IMR-90 (cell line): ENCODE results near the gene IGHMBP2.

ENCODE experiments used
- BHLHE40 ChIP-seq: fragments of 150-350 bp; IDR thresholded peaks from 2 replicates; pipeline ENCODE4 v1.6.1; 2016; ENCODE audit warnings: mild to moderate bottlenecking, low read depth, low read length
- MAFK ChIP-seq: IDR thresholded peaks from 2 replicates; pipeline ENCODE4 v1.6.1; 2012; ENCODE audit warnings: low read depth, low read length, improper control_type of control experiment
- MAZ ChIP-seq: IDR thresholded peaks from 2 replicates; pipeline ENCODE4 v1.6.1; 2012; ENCODE audit warnings: low read depth, mild to moderate bottlenecking, low read length, improper control_type of control experiment, moderate library complexity, borderline replicate concordance
- POLR2A ChIP-seq: IDR thresholded peaks from 2 replicates; pipeline ENCODE4 v1.6.1; 2012; ENCODE audit warnings: mild to moderate bottlenecking, low read depth, low read length
- SMC3 ChIP-seq: fragments of 150-350 bp; IDR thresholded peaks from 2 replicates; pipeline ENCODE4 v1.6.1; 2016; ENCODE audit warnings: low read depth, mild to moderate bottlenecking, antibody characterized with exemption, low read length, moderate library complexity
- TF ChIP-seq, protein P1 (sequence below): conservative IDR thresholded peaks from 2 replicates; pipeline ENCODE4 v1.5.1; 2012; ENCODE audit warnings: mild to moderate bottlenecking, low read depth, low read length, improper control_type of control experiment

DNA sequence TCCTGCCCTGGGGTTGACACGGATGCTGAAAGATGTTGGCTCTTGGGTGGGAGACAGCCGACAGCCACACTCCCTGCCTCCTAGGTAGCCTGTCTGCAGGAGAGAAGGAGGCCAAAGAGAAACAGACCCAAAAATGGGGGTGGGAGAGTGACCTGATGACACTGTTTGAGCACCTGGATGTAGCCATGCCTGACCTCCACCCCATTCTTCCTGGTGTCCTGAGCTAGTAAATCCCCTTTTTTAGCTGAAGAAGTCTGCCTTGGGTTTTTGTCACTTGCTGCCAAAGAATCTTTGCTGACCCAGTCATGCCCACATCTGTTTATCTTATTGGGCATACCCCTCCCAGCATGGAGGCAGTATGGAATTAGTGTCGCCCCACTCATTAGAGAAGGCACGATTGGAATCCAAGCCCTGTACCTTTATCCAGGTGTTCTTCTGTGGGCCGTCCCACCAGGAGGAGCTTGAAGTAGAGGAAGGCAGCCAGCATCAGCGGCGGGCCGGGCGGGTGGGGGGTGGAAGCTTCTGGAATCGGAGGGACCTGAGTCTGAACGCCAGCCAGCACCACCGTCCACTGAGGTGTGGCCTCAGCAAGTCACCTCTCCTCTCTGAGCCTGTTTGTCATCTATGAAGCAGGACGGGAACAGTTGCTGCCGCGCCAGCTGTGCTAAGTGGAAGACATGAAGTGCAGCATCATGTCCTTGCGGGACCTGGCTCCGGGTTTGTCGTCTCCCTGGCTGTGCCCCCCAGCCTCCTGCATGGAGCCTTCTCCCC lies 37.8 kb downstream of the IGHMBP2 start:
- TF ChIP-seq BHLHE40: no peak
- TF ChIP-seq, protein P1, sequence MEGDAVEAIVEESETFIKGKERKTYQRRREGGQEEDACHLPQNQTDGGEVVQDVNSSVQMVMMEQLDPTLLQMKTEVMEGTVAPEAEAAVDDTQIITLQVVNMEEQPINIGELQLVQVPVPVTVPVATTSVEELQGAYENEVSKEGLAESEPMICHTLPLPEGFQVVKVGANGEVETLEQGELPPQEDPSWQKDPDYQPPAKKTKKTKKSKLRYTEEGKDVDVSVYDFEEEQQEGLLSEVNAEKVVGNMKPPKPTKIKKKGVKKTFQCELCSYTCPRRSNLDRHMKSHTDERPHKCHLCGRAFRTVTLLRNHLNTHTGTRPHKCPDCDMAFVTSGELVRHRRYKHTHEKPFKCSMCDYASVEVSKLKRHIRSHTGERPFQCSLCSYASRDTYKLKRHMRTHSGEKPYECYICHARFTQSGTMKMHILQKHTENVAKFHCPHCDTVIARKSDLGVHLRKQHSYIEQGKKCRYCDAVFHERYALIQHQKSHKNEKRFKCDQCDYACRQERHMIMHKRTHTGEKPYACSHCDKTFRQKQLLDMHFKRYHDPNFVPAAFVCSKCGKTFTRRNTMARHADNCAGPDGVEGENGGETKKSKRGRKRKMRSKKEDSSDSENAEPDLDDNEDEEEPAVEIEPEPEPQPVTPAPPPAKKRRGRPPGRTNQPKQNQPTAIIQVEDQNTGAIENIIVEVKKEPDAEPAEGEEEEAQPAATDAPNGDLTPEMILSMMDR: no peak
- no peak for TF ChIP-seq SMC3
- TF ChIP-seq MAFK: no peak
- no peak for TF ChIP-seq POLR2A
- no peak for TF ChIP-seq MAZ
